Effector memory CD4-positive, alpha-beta T cell (primary cell): Measurements from ENCODE around the gene AOC2.

Source experiments
- DNase-seq, 3 donors: peaks; one replicate each; pipeline ENCODE4 v3.0.0-alpha.2; 2020
- H3K27ac ChIP-seq: 2 replicates; pipeline ENCODE4 v1.7.0; 2013; ENCODE audit warnings: mild to moderate bottlenecking, low read length, moderate library complexity; ENCODE audit not compliant: insufficient read depth, poor library complexity, severe bottlenecking
- H3K27me3 ChIP-seq: replicated peaks from 2 replicates; pipeline ENCODE4 v1.7.0; 2013; ENCODE audit warnings: mild to moderate bottlenecking, low read length; ENCODE audit not compliant: insufficient read depth, control insufficient read depth, poor library complexity, severe bottlenecking
- H3K36me3 ChIP-seq: 2 replicates; pipeline ENCODE4 v1.7.0; 2013; ENCODE audit warnings: mild to moderate bottlenecking, low read length, moderate library complexity; ENCODE audit not compliant: control insufficient read depth, insufficient read depth
- H3K4me1 ChIP-seq: 2 replicates; pipeline ENCODE4 v1.7.0; 2013; ENCODE audit warnings: low read length, mild to moderate bottlenecking; ENCODE audit not compliant: control insufficient read depth, insufficient read depth, poor library complexity, severe bottlenecking
- H3K4me3 ChIP-seq: 2 replicates; pipeline ENCODE4 v1.7.0; 2013; ENCODE audit warnings: low read length, low read depth, mild to moderate bottlenecking; ENCODE audit not compliant: insufficient read depth, poor library complexity, severe bottlenecking
- H3K9me3 ChIP-seq: 2 replicates; pipeline ENCODE4 v1.7.0; 2013; ENCODE audit warnings: mild to moderate bottlenecking, low read length, moderate library complexity; ENCODE audit not compliant: control insufficient read depth
- total RNA-seq, 3 donors: gene quantifications; one replicate each; lab custom pipeline; 2026; lab: John Stamatoyannopoulos, UW

Gene AOC2
- 1.9 to 3.3 (median 2.9) reads per million in 3 donors for total RNA-seq

GRCh38 chr17:42844271-42844670 is at the start of gene AOC2:
AOC2 (plus strand) TSS chr17:42844580; CDS start chr17:42844627, 47 bp downstream.
- H3K4me3 ChIP-seq = no peak within 1 kb of the TSS
- no peaks in the 10 kb centered on the region for H3K27me3 ChIP-seq
- no peaks in the 10 kb centered on the region for H3K4me1 ChIP-seq
- H3K36me3 ChIP-seq = peaks cover 52% of the 10 kb centered on the region
- no peak within 1 kb of the TSS for H3K27ac ChIP-seq
- DNase-seq = no peak
- no peaks in the 10 kb centered on the region for H3K9me3 ChIP-seq

- H3K4me3 ChIP-seq = no peak overlapping the region
- H3K9me3 ChIP-seq = no peaks in the 10 kb centered on the region
- peaks cover 15% of the 10 kb centered on the region for H3K4me1 ChIP-seq
Measured at GRCh38 chr17:42795061-42795460, 49.3 kb upstream of the AOC2 start.

GRCh38 chr17:42795465-42795864 is 48.9 kb upstream of the AOC2 start:
- no peak overlapping the region for H3K27ac ChIP-seq
- no peaks in the 10 kb centered on the region for H3K9me3 ChIP-seq
- H3K27me3 ChIP-seq = no peaks in the 10 kb centered on the region
- no peak for DNase-seq
- H3K4me3 ChIP-seq = no peak overlapping the region
- no peaks in the 10 kb centered on the region for H3K36me3 ChIP-seq
- H3K4me1 ChIP-seq = peaks cover 15% of the 10 kb centered on the region

More at GRCh38 chr17:42795061-42795460, 49.3 kb upstream of the AOC2 start:
- H3K36me3 ChIP-seq = no peaks in the 10 kb centered on the region
- no peak overlapping the region for H3K27ac ChIP-seq
- H3K27me3 ChIP-seq = no peaks in the 10 kb centered on the region
- DNase-seq = no peak

GRCh38 chr17:42796066-42796758 is 48.2 kb upstream of the AOC2 start:
- H3K36me3 ChIP-seq = no peaks in the 10 kb centered on the region
- no peak overlapping the region for H3K27ac ChIP-seq
- H3K27me3 ChIP-seq = no peaks in the 10 kb centered on the region
- no peaks in the 10 kb centered on the region for H3K9me3 ChIP-seq
- H3K4me1 ChIP-seq = peaks cover 15% of the 10 kb centered on the region
- H3K4me3 ChIP-seq = no peak overlapping the region
- no peak for DNase-seq

- no peaks in the 10 kb centered on the region for H3K9me3 ChIP-seq
- no peak overlapping the region for H3K27ac ChIP-seq
- DNase-seq = no peak
- H3K27me3 ChIP-seq = no peaks in the 10 kb centered on the region
- peaks cover 15% of the 10 kb centered on the region for H3K4me1 ChIP-seq
- peak overlapping the region; percentile 90 for H3K4me3 ChIP-seq
- H3K36me3 ChIP-seq = no peaks in the 10 kb centered on the region
Measured at GRCh38 chr17:42797067-42798007, 47.0 kb upstream of the AOC2 start.

- Histone ChIP-seq H3K4me3 (peak overlapping the region; percentile 90), H3K4me1 (peaks cover 15% of the 10 kb centered on the region), H3K36me3 (no peaks in the 10 kb centered on the region), H3K9me3 (no peaks in the 10 kb centered on the region), H3K27ac (peak overlapping the region; percentile 47), H3K27me3 (no peaks in the 10 kb centered on the region)
- no peak for DNase-seq
Measured at GRCh38 chr17:42798011-42798382, 46.4 kb upstream of the AOC2 start.

- Histone ChIP-seq H3K36me3 (no peaks in the 10 kb centered on the region), H3K4me1 (peaks cover 15% of the 10 kb centered on the region), H3K9me3 (no peaks in the 10 kb centered on the region), H3K27me3 (no peaks in the 10 kb centered on the region), H3K4me3 (peak within 1 kb of the TSS; percentile 90), H3K27ac (peak within 1 kb of the TSS; percentile 47)
- peak; percentile 35 to 55 (median 49) for DNase-seq
Measured at GRCh38 chr17:42798383-42799380, 45.7 kb upstream of the AOC2 start, which contains the start of the genes CNTD1 and COA3. CNTD1 (plus strand) TSS chr17:42798861; CDS start chr17:42799068, 207 bp downstream. COA3 (minus strand) TSS chr17:42798704; CDS start chr17:42798681, 23 bp downstream.

GRCh38 chr17:42803074-42803883 is 41.1 kb upstream of the AOC2 start:
- Histone ChIP-seq H3K4me1 (peaks cover 4% of the 10 kb centered on the region), H3K36me3 (no peaks in the 10 kb centered on the region), H3K9me3 (no peaks in the 10 kb centered on the region), H3K27ac (no peak overlapping the region), H3K27me3 (no peaks in the 10 kb centered on the region), H3K4me3 (no peak overlapping the region)
- no peak for DNase-seq
